ENCODE data around the gene EPG5. TPM values are rescaled to one million over a fixed set of nuclear protein-coding genes. Genes with fewer than 3 reads are reported as not detected.

The EPG5 gene
- total and polyA plus RNA-seq, 9 of the 15 experiments (the other 6 are each of a cell fraction or from before 2014, with no cell fraction given): 1.3 to 10.7 (median 5.2) TPM

DNA sequence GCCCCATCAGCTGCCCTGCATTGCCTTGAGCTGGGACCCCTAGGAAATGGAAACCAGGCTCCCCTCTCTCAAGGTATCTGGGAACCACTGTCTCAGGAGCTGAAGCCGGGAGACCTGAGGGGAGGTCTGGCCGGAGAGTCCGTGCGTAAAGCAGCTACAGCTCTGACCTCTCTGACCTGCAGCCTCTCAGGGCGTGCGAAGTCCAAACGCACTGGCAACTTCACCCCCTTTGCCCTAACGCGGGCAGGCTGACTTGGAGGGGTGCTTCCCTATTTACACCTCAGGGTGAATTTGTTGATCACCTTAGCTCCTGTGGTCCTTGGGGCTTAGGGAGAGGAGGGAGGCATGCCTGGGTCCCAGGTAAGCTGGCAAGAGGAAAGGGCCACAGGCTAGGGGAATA lies 124.1 kb downstream of the EPG5 start:
- in situ Hi-C loops (cut with MboI) (no loop called here), intact Hi-C loops (cut with micrococcal nuclease) (no loop called here)
- Histone ChIP-seq H3K27me3 (ENCODE audit: control insufficient read depth in 2 of 2, insufficient read depth in 2 of 2, low read length in 2 of 2) (no peaks in the 10 kb centered on the region), H3K4me3 (no peak overlapping the region), H3K9me3 (replicated peaks; ENCODE audit: control insufficient read depth, insufficient read depth, low read depth, low read length) (no peaks in the 10 kb centered on the region), H3K27ac (ENCODE audit: extremely low read depth, low read depth, low read length) (no peak overlapping the region), H3K79me2 (ENCODE audit: control insufficient read depth, insufficient read depth, low read length) (no peaks in the 10 kb centered on the region), H3K9me1 (ENCODE audit: control insufficient read depth, insufficient read depth, low read length) (no peaks in the 10 kb centered on the region), H3K36me3 (ENCODE audit: control insufficient read depth, insufficient read depth, low read length) (no peaks in the 10 kb centered on the region), H2AFZ (ENCODE audit: low read depth, low read length) (no peak overlapping the region), H3K4me2 (ENCODE audit: insufficient read depth, low read length) (no peak overlapping the region), H3K9ac (ENCODE audit: insufficient read depth in 1 of 2, low read depth in 2 of 2, low read length in 2 of 2) (no peak overlapping the region), H3K4me1 (replicated peaks in 1 of 2; ENCODE audit: control insufficient read depth in 2 of 2, insufficient read depth in 2 of 2, low read length in 2 of 2) (peaks cover 0 to 7% of the 10 kb centered on the region in 2 experiments; a peak in 1 of 5 replicates), H4K20me1 (replicated peaks; ENCODE audit: control insufficient read depth, insufficient read depth, low read length) (no peaks in the 10 kb centered on the region)
- DNase-seq (ENCODE audit: extremely low read depth in 1 of 4, low spot score in 3 of 4) (no peak), ATAC-seq (no peak), FAIRE-seq (no peak)
- ChIA-PET POLR2A (no interaction called here), CTCF (ENCODE audit: low intra/inter-chr PET ratio) (no interaction called here)
- WGBS (ENCODE audit: insufficient coverage, low coverage, missing lambda C conversion rate): 15% methylated on average over 4 of the region's 9 CpGs
- TF ChIP-seq SAP30 (IDR thresholded peaks at IDR 0.05; ENCODE audit: borderline replicate concordance, insufficient read depth, low read depth, low read length, poor library complexity, severe bottlenecking) (no peak), ARID2 (IDR thresholded peaks at IDR 0.05) (no peak), HDAC6 (IDR thresholded peaks at IDR 0.05; ENCODE audit: low read depth, low read length) (no peak), CAMTA2 (CRISPR knock-in tag; conservative IDR thresholded peaks at IDR 0.05) (no peak), ESRRB (CRISPR knock-in tag; IDR thresholded peaks at IDR 0.05; ENCODE audit: borderline replicate concordance) (no peak), BRF1 (IDR thresholded peaks at IDR 0.05; ENCODE audit: borderline replicate concordance, extremely low read depth, insufficient read length) (no peak)
- BruUV-seq (replicated peaks): no TSS peak
